Spleen (tissue), 11 donors: ENCODE data around the gene ENOX1. TPM values are rescaled to one million over a fixed set of nuclear protein-coding genes. Genes with fewer than 3 reads are reported as not detected.

Experiments used
- DNase-seq: peaks from one replicate; pipeline ENCODE4 v3.0.0-alpha.2; 2020
- H3K27ac ChIP-seq, 8 donors: fragments of 200-600 bp; sonication (generic) in 7 of 8; 1 replicate in 4 of 8; 2 replicates in 4 of 8; pipeline versions ENCODE4 v1.5.0 to v1.8.0; 2016 to 2021; ENCODE audit warnings: inconsistent platforms in 4 of 8, mild to moderate bottlenecking in 4 of 8, moderate library complexity in 1 of 8
- H3K27me3 ChIP-seq, 7 donors: fragments of 200-600 bp; sonication (generic) in 6 of 7; replicated peaks in 1 of 7; 1 replicate in 4 of 7; 2 replicates in 3 of 7; pipeline versions ENCODE4 v1.5.0 to v1.8.0; 2016 to 2021; ENCODE audit warnings: inconsistent platforms in 3 of 7, mild to moderate bottlenecking in 1 of 7
- H3K36me3 ChIP-seq, 6 donors: fragments of 200-600 bp; sonication (generic) in 5 of 6; 1 replicate in 4 of 6; 2 replicates in 2 of 6; pipeline versions ENCODE4 v1.5.0 to v1.8.0; 2016 to 2021; ENCODE audit warnings: inconsistent platforms in 2 of 6
- H3K4me1 ChIP-seq, 6 donors: fragments of 200-600 bp; sonication (generic) in 5 of 6; 1 replicate in 3 of 6; 2 replicates in 3 of 6; pipeline versions ENCODE4 v1.5.0 to v1.8.0; 2016 to 2021; ENCODE audit warnings: inconsistent platforms in 3 of 6
- H3K4me3 ChIP-seq, 8 donors: fragments of 200-600 bp; sonication (generic) in 7 of 8; 1 replicate in 4 of 8; 2 replicates in 4 of 8; pipeline versions ENCODE4 v1.5.0 to v1.8.0; 2016 to 2021; ENCODE audit warnings: inconsistent platforms in 4 of 8, mild to moderate bottlenecking in 4 of 8, moderate library complexity in 2 of 8
- H3K9me3 ChIP-seq, 8 donors: fragments of 200-600 bp; sonication (generic) in 7 of 8; 1 replicate in 4 of 8; 2 replicates in 4 of 8; pipeline versions ENCODE4 v1.5.0 to v1.8.0; 2016 to 2021; ENCODE audit warnings: inconsistent platforms in 4 of 8
- POLR2A ChIP-seq, 3 donors: fragments of 450-650 bp; IDR thresholded peaks; one replicate each; pipeline ENCODE4 v1.5.1; 2017; ENCODE audit warnings: antibody characterized with exemption in 3 of 3, mild to moderate bottlenecking in 1 of 3
- POLR2AphosphoS5 ChIP-seq, 3 donors: sonication (generic); formaldehyde crosslinking; IDR thresholded peaks; one replicate each; pipeline ENCODE4 v1.5.1; 2017; ENCODE audit warnings: antibody characterized with exemption in 3 of 3
- WGBS, 5 donors: extraction: QIAGEN DNeasy Blood & Tissue Kit in 3 of 5; methylation state at CpG; one replicate each; pipeline versions ENCODE4 v1.1.5 to v1.1.7; 2013 to 2018; 5-methylcytosine and 5-hydroxymethylcytosine counted together
- intact Hi-C: fragments of 100-400 bp; cut with DNase I; formaldehyde crosslinking; loops from one replicate; pipeline ENCODE4 v1.15.0; 2023; ENCODE audit warnings: low total_unique reads
- polyA plus RNA-seq, 3 donors: library from polyadenylated mRNA; stranded (reverse); fragments of 200-250 nt; gene quantifications; one replicate each; pipeline ENCODE4 v1.2.1, GENCODE V29; 2013
- total RNA-seq, 7 donors: library from RNA; depleted of rRNA in 3 of 7; stranded (reverse); fragments of >200 nt in 3 of 7; fragmentation: NEBNext Ultra II Directional in 4 of 7; extraction: Animal tissue kit (Norgen Biotek cat#: 25700) in 4 of 7; gene quantifications; one replicate each; pipeline versions ENCODE4 v1.1.0 to v1.2.1, GENCODE V29; 2016 to 2021
- TF ChIP-seq, protein P1 (sequence below), 11 experiments: fragments of 200-600 bp in 7 of 11; fragments of 450-650 bp in 4 of 11; sonication (generic) in 4 of 11; IDR thresholded peaks in 8 of 11; conservative IDR thresholded peaks in 3 of 11; 1 replicate in 7 of 11; 2 replicates in 4 of 11; pipeline versions ENCODE4 v1.4.0 to v1.8.0; 2016 to 2021; ENCODE audit warnings: antibody characterized with exemption in 11 of 11, inconsistent platforms in 4 of 11, mild to moderate bottlenecking in 1 of 11
- donor health status: healthy with polysubstance abuse.
- donor health status: DM: no; HTN: no; CAD: no; lungs with moderate emphysema.
- donor health status: DM: no; HTN: no; CAD: no.
- donor health status: Bipolar disorder and iron deficiency.
- donor health status: healthy.
- donor health status: DM: no; HTN: no; CAD: no.
- donor health status: DM: yes; HTN: yes; CAD: no.

The ENOX1 gene
- total and polyA plus RNA-seq, 10 donors = 0.42 to 1.3 (median 0.54) TPM; not detected in 1

DNA sequence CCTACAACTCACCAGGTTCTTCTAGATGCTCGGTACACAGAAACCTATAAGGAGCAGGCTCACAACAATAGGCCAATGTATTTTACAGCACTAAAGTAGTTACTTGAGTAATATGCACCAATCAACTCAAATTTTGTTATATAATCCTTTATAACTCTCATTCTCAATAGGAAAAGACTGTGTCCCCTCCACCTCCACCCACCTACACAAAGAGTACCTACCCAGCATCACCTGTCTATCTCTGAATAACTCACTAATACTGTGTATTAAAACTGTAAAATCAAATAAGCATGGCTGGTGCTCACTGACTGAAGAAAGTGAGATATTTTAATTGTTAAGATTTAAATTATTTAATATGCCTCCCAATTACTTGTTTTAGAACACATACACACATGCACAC, 146.3 kb downstream of the ENOX1 start:
- no peaks in the 10 kb centered on the region for H3K36me3 ChIP-seq
- H3K27ac ChIP-seq = no peak overlapping the region
- TF ChIP-seq POLR2A (IDR thresholded peaks at IDR 0.05) (no peak), POLR2AphosphoS5 (IDR thresholded peaks at IDR 0.05) (no peak)
- TF ChIP-seq, protein P1, sequence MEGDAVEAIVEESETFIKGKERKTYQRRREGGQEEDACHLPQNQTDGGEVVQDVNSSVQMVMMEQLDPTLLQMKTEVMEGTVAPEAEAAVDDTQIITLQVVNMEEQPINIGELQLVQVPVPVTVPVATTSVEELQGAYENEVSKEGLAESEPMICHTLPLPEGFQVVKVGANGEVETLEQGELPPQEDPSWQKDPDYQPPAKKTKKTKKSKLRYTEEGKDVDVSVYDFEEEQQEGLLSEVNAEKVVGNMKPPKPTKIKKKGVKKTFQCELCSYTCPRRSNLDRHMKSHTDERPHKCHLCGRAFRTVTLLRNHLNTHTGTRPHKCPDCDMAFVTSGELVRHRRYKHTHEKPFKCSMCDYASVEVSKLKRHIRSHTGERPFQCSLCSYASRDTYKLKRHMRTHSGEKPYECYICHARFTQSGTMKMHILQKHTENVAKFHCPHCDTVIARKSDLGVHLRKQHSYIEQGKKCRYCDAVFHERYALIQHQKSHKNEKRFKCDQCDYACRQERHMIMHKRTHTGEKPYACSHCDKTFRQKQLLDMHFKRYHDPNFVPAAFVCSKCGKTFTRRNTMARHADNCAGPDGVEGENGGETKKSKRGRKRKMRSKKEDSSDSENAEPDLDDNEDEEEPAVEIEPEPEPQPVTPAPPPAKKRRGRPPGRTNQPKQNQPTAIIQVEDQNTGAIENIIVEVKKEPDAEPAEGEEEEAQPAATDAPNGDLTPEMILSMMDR (IDR thresholded peaks at IDR 0.05 in 8 of 11, conservative IDR thresholded peaks at IDR 0.05 in 3 of 11) = no peak
- intact Hi-C loops = no loop called here
- 90 to 97% (median 93%) methylated on average over 1 of the region's 1 CpG for WGBS, 5 donors
- no peak for DNase-seq
- H3K4me3 ChIP-seq = no peak overlapping the region
- H3K9me3 ChIP-seq = no peaks in the 10 kb centered on the region
- H3K4me1 ChIP-seq = no peaks in the 10 kb centered on the region
- no peaks in the 10 kb centered on the region for H3K27me3 ChIP-seq

DNA sequence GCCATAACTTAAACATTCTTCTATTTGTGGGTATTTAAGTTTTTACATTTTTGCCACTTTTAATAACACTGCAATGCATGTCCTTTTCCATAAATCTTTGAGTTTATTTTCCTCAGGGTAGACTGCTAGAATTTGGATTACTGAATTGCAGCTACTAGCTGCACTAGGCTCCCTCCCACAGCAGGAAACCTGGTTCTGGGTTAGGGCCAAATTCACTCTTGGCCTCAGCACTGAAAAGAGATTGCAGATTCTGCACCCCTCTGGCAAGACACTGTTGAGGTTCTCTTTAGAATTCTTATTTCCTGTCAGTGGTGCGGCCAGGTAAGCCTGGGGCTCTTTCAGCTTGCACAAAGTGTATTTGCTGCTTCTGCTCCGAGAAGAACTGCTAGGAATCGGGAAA, 155.7 kb downstream of the ENOX1 start:
- Histone ChIP-seq H3K36me3 (no peaks in the 10 kb centered on the region), H3K27me3 (no peaks in the 10 kb centered on the region), H3K4me3 (no peak overlapping the region), H3K4me1 (no peaks in the 10 kb centered on the region), H3K9me3 (no peaks in the 10 kb centered on the region), H3K27ac (no peak overlapping the region)
- no peak for DNase-seq
- 58 to 79% (median 72%) methylated on average over 3 of the region's 3 CpGs for WGBS, 5 donors
- TF ChIP-seq POLR2AphosphoS5 (IDR thresholded peaks at IDR 0.05) (no peak), POLR2A (IDR thresholded peaks at IDR 0.05) (no peak)
- TF ChIP-seq, protein P1 (IDR thresholded peaks at IDR 0.05 in 8 of 11, conservative IDR thresholded peaks at IDR 0.05 in 3 of 11) = no peak
- intact Hi-C loops = no loop called here

DNA sequence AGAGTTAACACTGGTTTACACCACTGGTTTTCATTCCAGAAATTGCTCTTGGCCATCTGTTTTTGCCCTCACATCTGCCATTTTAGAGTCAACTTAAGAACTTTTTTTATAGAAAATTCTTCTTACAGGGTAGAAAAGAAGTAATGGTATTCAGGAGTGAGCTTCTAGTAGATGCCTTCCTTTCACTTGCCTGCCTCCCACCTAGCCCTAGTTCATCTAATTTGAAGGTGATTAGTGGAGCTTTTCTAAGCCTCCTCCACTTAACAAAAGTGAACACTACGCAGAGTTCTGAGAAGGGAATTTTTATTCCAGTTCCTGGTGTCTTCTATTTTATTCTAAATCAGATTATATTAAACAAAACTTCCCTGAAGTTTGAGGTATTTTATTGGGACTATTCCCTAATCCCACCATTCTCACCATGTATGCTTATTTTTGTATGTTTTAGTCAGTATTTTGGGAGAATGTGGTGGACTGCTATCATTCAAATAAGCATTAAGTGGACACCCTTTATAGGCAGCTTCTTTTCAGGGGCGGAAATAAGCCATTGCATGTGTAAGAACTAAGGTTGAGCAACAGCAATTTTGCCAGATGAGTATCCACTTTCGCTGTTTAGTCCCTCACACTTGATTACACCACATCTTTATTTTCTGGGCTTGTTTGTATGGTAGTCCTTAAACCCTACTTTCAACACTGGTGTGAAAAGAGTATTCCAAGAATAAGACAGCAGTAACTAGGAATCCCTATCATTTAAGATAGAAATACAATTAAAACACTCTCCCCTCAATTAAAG, 156.9 kb downstream of the ENOX1 start:
- WGBS, 5 donors = 77 to 91% (median 85%) methylated on average over 3 of the region's 3 CpGs
- no peaks in the 10 kb centered on the region for H3K4me1 ChIP-seq

DNA sequence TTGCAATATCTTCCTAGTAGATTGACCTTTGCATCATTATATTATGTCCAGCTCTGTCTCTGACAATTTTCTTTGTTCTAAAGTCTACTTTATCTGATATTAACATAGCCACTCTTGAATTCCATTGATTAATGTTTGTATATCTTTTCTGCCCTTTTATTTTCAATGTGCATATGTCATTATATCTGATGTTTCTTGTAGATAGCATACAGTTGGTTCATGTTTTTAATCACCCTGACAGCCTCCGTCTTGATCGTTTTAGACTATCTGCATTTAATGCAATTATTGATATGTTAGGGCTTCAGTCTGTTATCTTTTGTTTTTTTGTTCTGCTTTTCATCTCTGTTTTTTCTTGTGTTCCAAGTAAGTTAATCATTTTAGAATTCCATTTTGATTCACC, 159.8 kb downstream of the ENOX1 start:
- Histone ChIP-seq H3K4me1 (no peaks in the 10 kb centered on the region), H3K27me3 (no peaks in the 10 kb centered on the region), H3K9me3 (peaks cover 0 to 2% (median 0%) of the 10 kb centered on the region in 8 donors), H3K4me3 (no peak overlapping the region), H3K27ac (no peak overlapping the region), H3K36me3 (no peaks in the 10 kb centered on the region)
- intact Hi-C loops = no loop called here
- DNase-seq = no peak
- no peak for TF ChIP-seq POLR2A (IDR thresholded peaks at IDR 0.05)
- TF ChIP-seq POLR2AphosphoS5 (IDR thresholded peaks at IDR 0.05) = no peak
- TF ChIP-seq, protein P1 (IDR thresholded peaks at IDR 0.05 in 8 of 11, conservative IDR thresholded peaks at IDR 0.05 in 3 of 11) = no peak
- 67 to 95% (median 91%) methylated on average over 2 of the region's 2 CpGs for WGBS, 5 donors

More for the DNA sequence above, 156.9 kb downstream of the ENOX1 start:
- Histone ChIP-seq H3K27me3 (no peaks in the 10 kb centered on the region), H3K36me3 (no peaks in the 10 kb centered on the region), H3K27ac (no peak overlapping the region), H3K9me3 (no peaks in the 10 kb centered on the region), H3K4me3 (no peak overlapping the region)
- no peak for DNase-seq
- TF ChIP-seq, protein P1 (IDR thresholded peaks at IDR 0.05 in 8 of 11, conservative IDR thresholded peaks at IDR 0.05 in 3 of 11) = no peak
- intact Hi-C loops = no loop called here
